Stimulated activated CD8-positive, alpha-beta memory T cell treated with anti-CD3 and anti-CD28 coated beads, Interleukin-12 subunit alpha, Interleukin-12 subunit beta, amount 100 ng/mL, for 24 hours (primary cell): ENCODE results near the gene CBX6.

Source experiments
- DNase-seq: peaks from one replicate; pipeline ENCODE4 v3.0.0-alpha.2; 2020; ENCODE audit errors: extremely low read depth

CBX6 gene

GRCh38 chr22:38840129-38840528 is 31.9 kb downstream of the CBX6 start:
- DNase-seq = no peak

- DNase-seq = no peak
Measured at GRCh38 chr22:38839686-38840085, 32.3 kb downstream of the CBX6 start.

GRCh38 chr22:38837414-38837928 is 34.5 kb downstream of the CBX6 start:
- DNase-seq = no peak

DNA sequence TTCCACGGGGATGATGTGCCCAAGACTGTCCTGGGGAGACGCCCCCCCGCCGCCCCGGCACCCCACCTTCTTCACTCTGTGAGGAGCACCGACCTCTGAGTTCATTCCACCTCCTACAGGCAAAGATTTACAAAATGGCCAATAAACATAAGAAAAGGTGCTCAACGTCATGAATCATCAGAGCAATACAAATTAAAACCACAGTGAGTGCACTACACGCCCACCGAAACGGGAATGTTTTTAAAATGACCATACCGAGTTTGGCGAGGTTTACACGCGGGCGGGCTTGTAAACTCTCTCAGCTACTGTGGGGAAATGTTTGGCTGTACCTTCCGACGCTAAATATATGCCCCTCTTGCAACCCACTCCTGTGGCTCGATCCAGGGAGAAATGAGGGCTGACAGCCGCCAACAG is 36.1 kb downstream of the CBX6 start:
- no peak for DNase-seq

GRCh38 chr22:38834991-38835390 is 37.0 kb downstream of the CBX6 start:
- no peak for DNase-seq

- no peak for DNase-seq
Measured at GRCh38 chr22:38834215-38834953, 37.6 kb downstream of the CBX6 start.

- no peak for DNase-seq
Measured at GRCh38 chr22:38833061-38833460, 39.0 kb downstream of the CBX6 start.

GRCh38 chr22:38832005-38832978 is 39.7 kb downstream of the CBX6 start:
- no peak for DNase-seq

- no peak for DNase-seq
Measured at GRCh38 chr22:38831166-38831945, 40.7 kb downstream of the CBX6 start.

DNA sequence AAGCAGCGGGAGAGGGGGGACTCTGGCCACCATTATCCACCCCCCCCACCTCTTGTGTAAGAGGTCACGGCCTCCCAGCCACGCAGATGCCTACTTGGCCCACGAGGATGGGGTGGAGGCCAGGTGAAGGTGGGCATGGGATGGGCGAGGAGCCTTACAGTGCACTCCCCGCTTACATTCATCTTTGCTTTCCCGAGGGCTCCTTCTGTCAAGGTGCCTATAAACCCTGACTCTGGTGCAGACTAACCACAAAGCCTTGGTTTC is 41.2 kb downstream of the CBX6 start:
- DNase-seq = no peak

GRCh38 chr22:38830026-38830844 is 41.8 kb downstream of the CBX6 start:
- no peak for DNase-seq

- DNase-seq = no peak
Measured at GRCh38 chr22:38829485-38829884, 42.5 kb downstream of the CBX6 start.

DNA sequence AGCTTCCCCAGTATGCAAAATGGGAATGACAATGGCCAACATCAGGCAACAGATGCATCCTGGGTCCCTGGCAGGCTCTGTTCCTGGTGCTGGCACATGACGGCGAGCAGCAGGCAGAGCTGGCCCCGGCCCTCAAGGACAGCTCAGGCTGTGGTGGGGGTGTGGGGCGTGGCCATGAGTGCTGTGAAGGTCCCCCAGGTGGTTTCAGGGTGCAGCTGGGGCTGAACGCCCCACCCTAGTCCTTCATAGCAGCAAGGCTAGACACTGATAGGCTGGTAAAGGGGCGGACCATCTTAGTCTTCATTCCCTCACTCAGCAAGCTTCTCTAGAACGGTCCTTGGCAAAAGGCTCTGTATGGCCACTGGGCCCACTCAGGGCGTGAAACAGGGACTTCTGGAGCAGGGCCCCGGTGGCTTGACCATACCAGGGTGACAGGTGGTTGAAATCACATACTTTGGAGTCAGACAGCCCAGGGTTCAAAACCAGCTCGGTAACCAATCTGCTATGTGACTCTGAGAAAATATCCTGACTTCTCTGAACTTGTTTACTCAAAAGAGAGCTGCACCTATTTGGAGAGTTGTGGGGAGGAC is 43.3 kb downstream of the CBX6 start:
- DNase-seq = no peak

DNA sequence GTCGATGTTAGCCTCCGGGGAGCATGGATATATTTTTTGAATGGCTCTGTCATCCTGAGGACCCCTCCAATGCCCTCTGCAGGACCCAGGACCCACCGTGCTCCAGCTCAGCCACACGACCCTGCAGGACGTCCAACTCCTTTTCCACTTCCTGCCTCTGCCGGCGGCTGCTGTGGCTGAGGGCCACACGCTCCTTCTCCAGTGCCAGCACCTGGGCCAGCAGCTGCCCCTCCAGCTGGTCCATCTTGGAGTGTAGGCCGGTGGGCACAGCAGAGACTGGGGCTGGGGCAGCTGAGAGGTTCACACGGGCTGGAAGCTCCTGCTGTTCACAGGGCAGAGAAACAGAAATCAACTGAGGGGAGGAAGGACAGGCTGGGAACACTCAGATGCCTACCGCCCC is 43.8 kb downstream of the CBX6 start:
- DNase-seq = no peak

DNA sequence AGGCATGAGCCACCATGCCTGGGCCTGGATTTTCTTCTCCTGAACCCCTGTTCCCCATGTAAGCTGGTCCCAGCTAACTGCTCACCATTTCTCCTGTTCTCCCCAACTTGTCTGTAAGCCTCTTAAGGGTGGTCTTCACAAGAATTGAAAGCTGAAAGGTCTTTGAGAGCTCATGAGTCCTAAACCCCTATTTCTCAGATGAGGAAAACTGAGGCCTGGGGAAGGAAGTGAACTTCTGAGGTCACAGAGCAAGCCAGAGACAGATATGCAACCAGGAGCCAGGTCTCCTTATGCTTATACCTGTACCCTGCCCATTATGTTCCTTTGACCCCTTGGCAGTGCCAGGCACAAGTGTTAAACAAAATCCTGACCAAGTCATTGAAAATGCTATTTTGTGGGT is 44.5 kb downstream of the CBX6 start:
- no peak for DNase-seq

DNA sequence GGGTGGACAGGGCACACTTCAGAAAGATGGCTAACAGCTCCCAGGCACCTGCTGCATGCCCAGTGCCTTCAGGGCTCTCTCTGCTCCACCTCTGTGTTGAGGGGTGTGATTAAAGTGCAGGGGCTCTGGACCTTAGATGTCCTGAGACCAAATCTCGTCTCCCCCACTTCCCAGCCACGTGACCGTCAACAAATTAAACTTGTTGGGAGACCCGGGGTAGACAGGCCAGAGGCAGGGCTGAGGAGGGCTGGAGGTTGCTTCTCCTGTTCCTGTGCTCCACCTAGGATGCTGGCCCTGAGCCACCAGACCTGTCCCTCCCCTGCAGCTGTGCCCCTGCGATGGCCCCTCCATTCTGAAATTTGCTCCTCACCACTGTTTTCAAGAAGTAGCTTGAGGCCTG is 45.2 kb downstream of the CBX6 start:
- DNase-seq = no peak

DNA sequence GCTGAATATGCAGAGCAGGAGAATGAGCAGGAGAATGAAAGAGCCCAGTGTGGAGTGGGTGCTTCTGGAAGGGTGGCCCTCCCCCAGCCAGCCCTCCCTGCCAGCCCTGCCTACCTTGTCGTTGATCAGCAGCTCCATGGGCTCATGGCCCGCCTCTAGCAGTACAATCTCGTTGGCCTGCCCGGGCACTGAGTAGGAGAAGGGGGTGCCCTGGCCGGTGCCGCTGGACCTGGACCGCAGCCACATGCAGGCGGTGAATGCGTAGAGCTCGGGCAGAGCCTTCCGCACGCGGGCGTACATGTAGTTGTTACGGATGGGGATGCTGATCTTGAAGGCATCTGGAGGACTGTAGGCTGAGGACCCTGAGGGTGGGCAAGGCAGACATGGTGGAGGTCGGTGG is 45.6 kb downstream of the CBX6 start:
- no peak for DNase-seq

GRCh38 chr22:38824585-38824984 is 47.4 kb downstream of the CBX6 start:
- no peak for DNase-seq

GRCh38 chr22:38823637-38824036 is 48.4 kb downstream of the CBX6 start:
- DNase-seq = no peak

DNA sequence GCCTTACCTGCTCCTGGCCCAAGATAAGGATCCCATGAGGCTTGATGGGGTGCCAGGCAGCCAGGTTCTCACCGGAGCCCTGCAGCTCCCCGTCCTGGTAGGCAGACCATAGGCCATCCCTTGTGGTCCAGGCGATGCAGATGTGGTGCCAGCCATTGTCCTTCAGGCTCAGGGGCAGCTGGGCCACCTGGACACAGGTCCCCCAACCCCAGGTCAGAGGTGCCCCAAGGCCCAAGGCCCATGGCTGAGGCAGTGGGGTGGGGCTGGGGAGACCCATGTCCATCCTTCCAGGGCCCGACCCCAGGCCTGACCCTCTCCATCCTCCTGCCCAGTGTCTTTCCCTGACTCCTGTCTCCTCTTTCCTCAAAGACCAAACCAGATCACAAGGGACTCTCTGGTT is 48.9 kb downstream of the CBX6 start:
- DNase-seq = no peak

- no peak for DNase-seq
Measured at GRCh38 chr22:38820020-38820419, 52.0 kb downstream of the CBX6 start.
